Natural killer cell (primary cell): ENCODE results near the gene RXRG. TPM values are rescaled to one million over a fixed set of nuclear protein-coding genes. Genes with fewer than 3 reads are reported as not detected.

Experiments used
- ATAC-seq, 3 donors: fragments of 150-1000 bp in 2 of 3; fragments of 200-7000 bp in 1 of 3; cut with Tn5 transposase; 1 replicate in 1 of 3; 2 replicates in 2 of 3; pipeline ENCODE4 v1.10.0; 2021; ENCODE audit warnings: mild to moderate bottlenecking in 2 of 3, moderate library complexity in 2 of 3
- DNase-seq, 2 donors: peaks; one replicate each; pipeline versions ENCODE4 v3.0.0 to v3.0.0-alpha.2; 2013 to 2021; ENCODE audit warnings: mixed read lengths in 1 of 2
- H3K27ac ChIP-seq: one replicate; pipeline ENCODE4 v1.5.1; 2013; ENCODE audit warnings: mild to moderate bottlenecking, low read length
- H3K27me3 ChIP-seq: one replicate; pipeline ENCODE4 v1.6.1; 2013; ENCODE audit warnings: low read length; ENCODE audit not compliant: control insufficient read depth, insufficient read depth
- H3K36me3 ChIP-seq: one replicate; pipeline ENCODE4 v1.6.1; 2013; ENCODE audit warnings: low read length; ENCODE audit not compliant: control insufficient read depth, insufficient read depth
- H3K4me1 ChIP-seq: one replicate; pipeline ENCODE4 v1.6.1; 2013; ENCODE audit warnings: low read length; ENCODE audit not compliant: control insufficient read depth, insufficient read depth
- H3K4me3 ChIP-seq: one replicate; pipeline ENCODE4 v1.5.1; 2013; ENCODE audit warnings: low read length
- H3K9me3 ChIP-seq: one replicate; pipeline ENCODE4 v1.6.1; 2013; ENCODE audit warnings: low read length; ENCODE audit not compliant: control insufficient read depth, insufficient read depth
- H3K27ac Mint-ChIP-seq, 2 donors: one replicate each; pipeline ENCODE4 v1.8.0; 2022; ENCODE audit warnings: mild to moderate bottlenecking in 2 of 2, mixed read lengths in 2 of 2, moderate library complexity in 1 of 2
- H3K27me3 Mint-ChIP-seq, 2 donors: one replicate each; pipeline ENCODE4 v1.8.0; 2022; ENCODE audit warnings: low read depth in 2 of 2, mixed read lengths in 2 of 2
- H3K36me3 Mint-ChIP-seq: one replicate; pipeline ENCODE4 v1.8.0; 2022; ENCODE audit warnings: mixed read lengths
- H3K4me1 Mint-ChIP-seq, 2 donors: one replicate each; pipeline ENCODE4 v1.8.0; 2022; ENCODE audit warnings: mixed read lengths in 2 of 2
- H3K4me3 Mint-ChIP-seq: one replicate; pipeline ENCODE4 v1.8.0; 2022; ENCODE audit warnings: mild to moderate bottlenecking, moderate library complexity, mixed read lengths
- H3K9me3 Mint-ChIP-seq, 2 donors: one replicate each; pipeline ENCODE4 v1.8.0; 2022; ENCODE audit warnings: mixed read lengths in 2 of 2
- WGBS: methylation state at CpG from one replicate; pipeline ENCODE4 v1.1.7; 2013; ENCODE audit warnings: missing lambda C conversion rate; ENCODE audit not compliant: insufficient coverage; 5-methylcytosine and 5-hydroxymethylcytosine counted together
- intact Hi-C: fragments of 100-400 bp; cut with micrococcal nuclease; formaldehyde crosslinking; loops from one replicate; pipeline ENCODE4 v1.14.2; 2022
- total RNA-seq, 4 donors: library from RNA; stranded (reverse); fragments of 120-200 nt in 1 of 4; gene quantifications; one replicate each; pipeline versions ENCODE4 v1.2.3 to v1.2.4, GENCODE V29; 2013 to 2022
- TF ChIP-seq, protein P1 (sequence below): fragments of 200-600 bp; IDR thresholded peaks from one replicate; pipeline ENCODE4 v1.8.0; 2022; ENCODE audit warnings: antibody characterized with exemption

RXRG gene
- total RNA-seq, 3 donors from 2014 or later (not counting 1 experiment from before 2014, with no cell fraction given): not detected

DNA sequence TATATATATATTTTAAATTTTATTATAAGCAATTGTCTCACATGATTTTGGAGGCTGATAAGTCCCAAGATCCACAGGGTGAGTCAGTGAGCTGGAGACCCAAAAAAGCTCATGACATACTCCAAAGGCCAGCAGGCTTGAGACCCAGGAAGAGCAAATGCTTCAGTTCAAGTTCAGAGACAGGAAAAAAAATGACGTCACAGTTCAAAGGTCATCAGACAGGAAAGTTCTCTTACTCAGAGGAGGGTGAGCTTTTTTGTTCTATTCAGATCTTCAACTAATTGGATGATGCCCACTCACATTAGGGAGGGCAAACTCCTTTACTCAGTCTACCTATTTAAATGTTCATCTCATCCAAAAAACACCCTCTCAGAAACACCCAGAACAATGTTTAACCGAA is 18.2 kb downstream of the RXRG start:
- no peaks in the 10 kb centered on the region for H3K27me3 ChIP-seq
- H3K9me3 ChIP-seq: no peaks in the 10 kb centered on the region
- intact Hi-C loops: no loop called here
- DNase-seq: no peak
- Mint-ChIP-seq H3K27ac (peak overlapping the region in 1 of 2 donors; percentile 91), H3K4me3 (no peak overlapping the region), H3K9me3 (no peaks in the 10 kb centered on the region), H3K4me1 (peaks cover 17 to 19% of the 10 kb centered on the region in 2 donors), H3K27me3 (peaks cover 0 to 5% of the 10 kb centered on the region in 2 donors), H3K36me3 (no peaks in the 10 kb centered on the region)
- no peak for ATAC-seq
- TF ChIP-seq, protein P1, sequence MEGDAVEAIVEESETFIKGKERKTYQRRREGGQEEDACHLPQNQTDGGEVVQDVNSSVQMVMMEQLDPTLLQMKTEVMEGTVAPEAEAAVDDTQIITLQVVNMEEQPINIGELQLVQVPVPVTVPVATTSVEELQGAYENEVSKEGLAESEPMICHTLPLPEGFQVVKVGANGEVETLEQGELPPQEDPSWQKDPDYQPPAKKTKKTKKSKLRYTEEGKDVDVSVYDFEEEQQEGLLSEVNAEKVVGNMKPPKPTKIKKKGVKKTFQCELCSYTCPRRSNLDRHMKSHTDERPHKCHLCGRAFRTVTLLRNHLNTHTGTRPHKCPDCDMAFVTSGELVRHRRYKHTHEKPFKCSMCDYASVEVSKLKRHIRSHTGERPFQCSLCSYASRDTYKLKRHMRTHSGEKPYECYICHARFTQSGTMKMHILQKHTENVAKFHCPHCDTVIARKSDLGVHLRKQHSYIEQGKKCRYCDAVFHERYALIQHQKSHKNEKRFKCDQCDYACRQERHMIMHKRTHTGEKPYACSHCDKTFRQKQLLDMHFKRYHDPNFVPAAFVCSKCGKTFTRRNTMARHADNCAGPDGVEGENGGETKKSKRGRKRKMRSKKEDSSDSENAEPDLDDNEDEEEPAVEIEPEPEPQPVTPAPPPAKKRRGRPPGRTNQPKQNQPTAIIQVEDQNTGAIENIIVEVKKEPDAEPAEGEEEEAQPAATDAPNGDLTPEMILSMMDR: no peak
- H3K27ac ChIP-seq: no peak overlapping the region
- 100% methylated on average over 1 of the region's 2 CpGs for WGBS
- H3K4me1 ChIP-seq: peaks cover 7% of the 10 kb centered on the region
- no peaks in the 10 kb centered on the region for H3K36me3 ChIP-seq
- H3K4me3 ChIP-seq: no peak overlapping the region

DNA sequence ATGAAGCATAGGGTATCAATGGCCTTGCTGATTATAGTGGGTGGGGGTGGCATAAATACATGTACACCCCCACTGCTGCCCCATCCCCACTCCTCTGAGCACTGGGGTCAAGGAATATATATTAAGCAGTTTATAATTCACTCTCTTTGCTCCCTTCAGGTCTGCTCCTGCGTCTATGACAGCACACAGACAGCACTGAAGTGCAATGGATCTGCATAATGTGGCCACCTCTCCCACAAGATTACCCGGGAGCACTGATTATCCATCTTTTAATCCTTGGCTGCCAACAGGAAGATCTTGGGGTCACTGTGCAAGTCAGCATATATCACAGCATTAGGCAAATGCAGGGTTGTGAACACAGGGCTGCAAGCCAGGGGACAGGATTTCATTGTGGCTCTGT is 19.3 kb downstream of the RXRG start:
- H3K9me3 Mint-ChIP-seq: no peaks in the 10 kb centered on the region
- H3K4me3 Mint-ChIP-seq: peak overlapping the region; percentile 84
- no peaks in the 10 kb centered on the region for H3K36me3 Mint-ChIP-seq
- H3K4me1 Mint-ChIP-seq: peaks cover 17 to 19% of the 10 kb centered on the region in 2 donors
- 87% methylated on average over 2 of the region's 2 CpGs for WGBS
- DNase-seq (no peak), ATAC-seq (no peak)
- TF ChIP-seq, protein P1: no peak
- H3K27me3 Mint-ChIP-seq: peaks cover 0 to 4% of the 10 kb centered on the region in 2 donors
- no peaks in the 10 kb centered on the region for H3K27me3 ChIP-seq
- no peak overlapping the region for H3K4me3 ChIP-seq
- intact Hi-C loops: no loop called here
- no peak overlapping the region for H3K27ac ChIP-seq
- H3K9me3 ChIP-seq: no peaks in the 10 kb centered on the region
- H3K27ac Mint-ChIP-seq: peak overlapping the region; percentile 53 to 91
- H3K36me3 ChIP-seq: no peaks in the 10 kb centered on the region
- peaks cover 7% of the 10 kb centered on the region for H3K4me1 ChIP-seq

DNA sequence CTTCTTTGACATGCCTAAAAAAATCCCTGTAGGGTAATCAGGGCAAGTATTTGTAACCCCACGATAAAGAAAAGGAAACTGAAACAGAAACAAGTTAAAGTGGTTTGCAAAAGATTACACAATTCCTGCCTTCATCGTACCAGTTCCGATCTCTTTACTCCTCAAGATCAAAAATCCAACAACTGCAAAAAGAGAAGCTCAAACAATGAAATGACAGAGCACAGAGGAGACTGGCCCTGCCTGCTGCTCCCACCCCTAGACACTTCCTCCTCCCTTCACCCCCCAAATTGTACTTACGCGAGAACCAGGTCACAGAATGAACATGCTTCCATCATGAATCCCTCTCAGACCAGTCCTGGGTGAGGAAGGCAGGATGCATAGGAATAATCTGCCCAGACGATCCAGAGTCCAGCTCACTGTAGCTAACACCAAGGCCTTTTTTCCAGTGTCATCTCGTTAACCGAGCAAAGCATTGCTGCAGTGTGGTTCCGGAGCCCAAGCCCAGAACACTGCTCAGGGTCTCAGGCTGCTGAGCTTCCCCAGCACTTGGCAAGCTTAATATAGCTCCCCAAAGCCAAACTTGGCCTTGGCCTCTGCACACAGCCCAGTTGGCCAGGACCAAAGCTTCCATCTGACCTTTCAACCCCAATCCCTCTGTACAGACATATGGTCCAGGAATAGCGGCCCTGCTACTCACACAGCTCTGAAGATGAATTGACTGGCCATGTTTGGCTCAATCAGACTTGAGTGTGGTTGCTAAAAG is 20.3 kb downstream of the RXRG start:
- DNase-seq (peak in 1 of 2 donors; percentile 49), ATAC-seq (peak; percentile 59 to 66 (median 63))
- H3K4me3 ChIP-seq: peak overlapping the region; percentile 9
- peak overlapping the region; percentile 40 for H3K27ac ChIP-seq
- no peaks in the 10 kb centered on the region for H3K36me3 ChIP-seq
- H3K27me3 ChIP-seq: no peaks in the 10 kb centered on the region
- Mint-ChIP-seq H3K4me3 (peak overlapping the region; percentile 84), H3K9me3 (no peaks in the 10 kb centered on the region), H3K27me3 (peaks cover 6 to 14% of the 10 kb centered on the region in 2 donors), H3K27ac (peak overlapping the region; percentile 53 to 91), H3K4me1 (peaks cover 17 to 19% of the 10 kb centered on the region in 2 donors), H3K36me3 (no peaks in the 10 kb centered on the region)
- TF ChIP-seq, protein P1: no peak
- H3K4me1 ChIP-seq: peaks cover 7% of the 10 kb centered on the region
- intact Hi-C loops: no loop called here
- WGBS: 58% methylated on average over 9 of the region's 10 CpGs
- H3K9me3 ChIP-seq: no peaks in the 10 kb centered on the region
